Hematopoietic multipotent progenitor cell treated with erythropoietin and hydrocortisone succinate and interleukin-3 and kit ligand, for 17 days (in vitro differentiated cells): ENCODE measurements around the gene ZNF536.
"Not testable (repeated sequence)": the region's sequence is repeated elsewhere in the genome, so short reads cannot be mapped to it uniquely, and the experiment has no call there.

Experiments
- DNase-seq: peaks from one replicate; pipeline ENCODE4 v3.0.0-alpha.2; 2015; ENCODE audit warnings: low spot score

Gene ZNF536

GRCh38 chr19:30482956-30483355, 110.8 kb downstream of the ZNF536 start:
- DNase-seq: no peak

- not testable (repeated sequence) for DNase-seq
Observed at GRCh38 chr19:30486250-30486649, 114.1 kb downstream of the ZNF536 start.

- DNase-seq: no peak
Observed at GRCh38 chr19:30487178-30487577, 115.0 kb downstream of the ZNF536 start.

DNA sequence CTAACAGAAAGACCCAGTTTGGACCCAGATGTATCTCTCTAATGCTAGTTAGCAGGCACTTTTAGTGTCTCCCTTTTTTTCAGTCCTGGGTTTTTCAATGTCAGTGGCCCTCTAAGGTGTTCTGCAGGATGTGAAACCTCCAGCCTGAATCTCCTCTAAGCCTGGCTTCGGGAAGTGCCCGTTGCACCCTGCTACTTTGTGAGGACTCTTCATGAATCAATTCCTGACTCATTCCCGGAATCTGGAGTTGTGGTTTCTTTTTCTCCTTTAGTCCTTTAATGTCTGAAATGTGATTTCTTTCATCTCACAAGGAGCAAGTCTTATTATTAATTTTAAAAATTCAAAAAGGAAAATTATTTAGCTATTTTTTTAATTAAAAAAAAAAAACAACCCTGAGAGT, 116.0 kb downstream of the ZNF536 start:
- no peak for DNase-seq

DNA sequence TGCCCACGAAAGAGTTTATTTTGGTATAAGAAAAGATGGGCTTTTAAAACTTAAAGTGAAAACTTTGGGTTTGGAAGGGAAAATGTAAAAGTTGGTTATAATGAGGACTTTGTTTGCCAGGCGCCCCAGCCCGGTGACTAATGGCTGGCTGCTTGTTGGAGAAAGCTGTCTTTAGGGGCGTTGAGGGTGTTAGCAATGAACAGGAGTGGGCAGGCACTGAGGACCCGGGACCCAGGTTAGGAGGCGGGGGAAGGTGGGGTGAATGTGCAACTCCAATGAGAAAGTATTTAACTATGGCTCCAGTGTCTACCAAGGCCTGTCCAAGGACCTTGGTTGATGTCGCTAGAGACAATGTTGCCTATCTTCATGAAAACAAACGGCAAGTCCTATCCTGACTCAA, 118.6 kb downstream of the ZNF536 start:
- DNase-seq: no peak

DNA sequence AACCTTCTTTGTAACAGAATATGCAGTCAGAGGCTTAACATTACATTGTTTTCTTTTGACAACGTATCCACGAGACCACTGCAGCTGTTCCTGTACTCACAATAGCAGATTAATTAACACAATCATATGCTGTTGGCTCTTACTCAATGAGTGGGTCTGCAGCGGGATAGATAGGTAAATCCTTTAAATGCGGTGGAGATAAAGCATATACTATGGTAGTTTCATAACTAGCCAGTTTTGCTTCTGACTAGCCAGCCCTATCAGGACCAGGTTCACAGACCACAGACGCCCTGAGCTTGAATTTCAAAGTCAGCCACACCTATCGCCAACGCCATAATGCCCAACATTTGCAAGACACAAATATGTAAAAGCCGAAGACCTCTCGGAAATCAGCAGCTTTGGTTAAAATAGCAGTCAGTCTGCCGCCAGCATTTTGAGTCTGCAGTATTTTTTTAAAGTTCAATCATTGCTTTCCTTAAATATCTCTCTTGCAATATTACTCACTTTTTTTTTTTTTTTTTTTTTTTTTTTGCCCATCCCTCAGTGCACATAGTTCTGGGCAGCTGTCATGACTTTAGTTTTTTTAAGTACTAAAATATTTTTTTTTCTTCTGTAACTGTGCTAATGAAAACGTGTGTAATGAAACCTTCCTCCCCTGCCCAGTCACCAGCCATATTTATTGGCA, 120.5 kb downstream of the ZNF536 start:
- DNase-seq: no peak

DNA sequence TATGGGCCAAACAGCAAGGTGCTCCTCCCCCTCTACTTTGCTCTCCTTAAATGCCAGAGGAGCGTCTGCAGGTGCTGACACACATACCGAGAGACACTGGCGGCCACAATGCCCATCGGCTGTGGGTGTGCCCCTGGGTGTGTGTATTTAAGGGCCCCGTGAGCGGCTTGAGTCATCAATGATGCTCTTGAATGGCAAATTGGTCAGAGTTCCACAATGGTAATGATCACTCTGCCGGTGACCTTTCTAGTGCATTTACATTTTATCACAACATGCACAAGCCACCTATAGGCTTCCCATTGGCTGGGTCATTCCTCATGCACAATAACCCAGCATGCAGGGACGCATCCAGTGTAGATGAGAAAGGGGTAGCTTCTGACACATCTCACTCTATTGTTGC, 124.8 kb downstream of the ZNF536 start:
- DNase-seq: no peak

DNA sequence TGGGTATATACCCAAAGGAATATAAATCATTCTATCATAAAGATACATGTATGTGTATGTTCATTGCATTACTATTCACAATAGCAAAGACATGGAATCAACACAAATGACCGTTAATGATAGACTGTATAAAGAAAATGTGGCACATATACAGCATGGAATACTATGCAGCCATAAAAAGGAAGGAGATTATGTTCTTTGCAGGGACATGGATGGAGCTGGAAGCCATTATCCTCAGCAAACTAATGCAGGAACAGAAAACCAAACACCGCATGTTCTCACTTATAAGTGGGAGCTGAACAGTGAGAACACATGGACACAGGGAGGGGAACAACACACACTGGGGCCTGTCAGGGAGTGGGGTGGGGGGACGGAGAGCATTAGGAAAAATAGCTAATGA, 125.9 kb downstream of the ZNF536 start:
- DNase-seq: not testable (repeated sequence)

DNA sequence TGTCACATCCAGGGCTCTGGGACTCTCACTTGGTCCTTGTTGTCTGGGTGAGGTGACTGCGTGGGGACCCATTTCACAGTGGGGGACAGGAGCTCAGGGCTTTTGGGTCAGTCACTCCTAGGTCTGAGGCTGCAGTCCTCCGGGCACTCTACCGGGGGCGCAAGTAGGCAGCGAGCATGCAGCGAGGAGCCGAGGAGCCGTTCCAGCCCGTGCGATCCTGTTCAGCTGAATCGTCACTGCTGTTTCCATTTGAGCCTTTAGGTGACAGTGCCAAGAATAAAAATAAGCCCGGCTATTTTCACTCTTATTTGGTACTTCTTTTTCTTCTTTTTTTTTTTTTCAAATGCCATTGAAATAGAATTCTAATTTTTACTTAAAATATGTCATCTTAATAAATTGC, 126.5 kb downstream of the ZNF536 start:
- no peak for DNase-seq

GRCh38 chr19:30504272-30504671, 132.1 kb downstream of the ZNF536 start:
- DNase-seq: no peak

DNA sequence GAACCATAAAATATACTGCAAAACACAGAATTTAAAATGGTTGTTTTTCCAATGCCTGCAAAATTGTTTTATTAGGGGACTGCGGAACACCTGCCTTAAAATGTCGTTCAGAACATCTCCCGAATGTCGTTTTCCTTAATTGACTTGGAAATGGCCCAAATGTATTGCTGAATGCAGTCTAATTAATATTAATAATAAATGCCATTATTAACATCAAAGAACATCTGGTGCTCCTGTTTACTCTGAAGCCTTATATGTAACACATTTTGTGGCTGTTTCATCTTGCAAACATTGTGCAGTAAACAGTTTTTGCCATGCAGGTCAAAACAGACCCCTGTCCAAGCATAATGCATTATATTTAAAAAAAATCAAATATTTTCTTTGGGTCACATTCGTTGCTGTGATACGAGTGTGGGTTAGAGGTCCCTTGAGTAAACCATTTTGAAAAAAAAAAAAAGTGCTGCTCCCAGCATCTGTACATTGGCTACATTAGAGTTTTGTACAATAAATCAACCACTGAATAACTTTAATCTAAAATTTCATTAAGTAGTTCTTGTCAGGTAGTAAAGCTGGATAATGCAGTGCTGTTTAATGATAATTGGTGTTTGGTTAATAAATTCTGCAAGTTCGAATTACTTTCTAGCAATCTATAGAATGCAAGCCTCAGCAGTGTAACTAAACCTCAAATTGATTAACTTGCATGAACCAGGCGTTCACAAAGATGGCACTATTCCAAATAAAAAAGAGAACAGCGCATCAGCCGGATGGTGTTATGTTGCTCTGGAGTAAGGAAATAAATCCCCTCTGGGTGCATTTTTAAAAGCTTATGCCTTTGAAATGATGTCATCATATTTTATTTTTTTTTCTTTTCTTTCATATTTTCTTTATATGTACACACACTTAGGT, 140.2 kb downstream of the ZNF536 start:
- DNase-seq: no peak

DNA sequence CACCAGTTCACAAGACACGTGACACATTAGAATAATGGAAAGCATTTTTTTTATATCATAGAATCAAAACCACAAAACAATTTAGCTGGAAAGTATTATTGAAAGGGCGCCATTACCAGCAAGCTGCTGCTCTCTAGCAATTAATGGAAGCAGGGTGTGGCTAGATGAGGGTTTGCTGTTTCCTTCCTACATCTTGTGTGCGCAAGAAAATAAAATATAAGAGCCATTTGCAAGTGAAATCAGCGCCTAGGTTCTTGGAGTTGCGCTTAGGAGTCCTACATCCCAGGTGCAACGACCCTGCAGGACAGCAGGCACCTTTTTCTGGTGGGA, 140.9 kb downstream of the ZNF536 start:
- no peak for DNase-seq

DNA sequence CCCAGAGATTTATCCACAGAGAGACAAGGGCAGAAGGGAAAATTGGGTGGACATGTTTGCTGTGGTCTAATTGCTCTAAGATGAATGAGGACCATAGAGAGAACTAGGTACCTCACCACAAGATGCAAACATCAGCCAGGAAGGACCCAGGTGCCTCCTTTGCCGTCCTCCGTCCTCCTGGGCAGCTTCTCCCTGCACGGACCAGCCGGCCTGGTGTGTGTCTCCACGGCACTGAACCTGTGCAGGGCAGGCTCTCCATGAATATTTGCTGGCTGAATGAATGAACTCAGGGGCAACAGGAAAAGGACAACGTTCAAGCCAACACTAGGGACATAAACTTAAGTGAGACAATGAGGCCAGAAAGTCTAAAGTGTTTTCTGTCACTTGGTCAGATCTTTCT, 143.9 kb downstream of the ZNF536 start:
- DNase-seq: no peak

DNA sequence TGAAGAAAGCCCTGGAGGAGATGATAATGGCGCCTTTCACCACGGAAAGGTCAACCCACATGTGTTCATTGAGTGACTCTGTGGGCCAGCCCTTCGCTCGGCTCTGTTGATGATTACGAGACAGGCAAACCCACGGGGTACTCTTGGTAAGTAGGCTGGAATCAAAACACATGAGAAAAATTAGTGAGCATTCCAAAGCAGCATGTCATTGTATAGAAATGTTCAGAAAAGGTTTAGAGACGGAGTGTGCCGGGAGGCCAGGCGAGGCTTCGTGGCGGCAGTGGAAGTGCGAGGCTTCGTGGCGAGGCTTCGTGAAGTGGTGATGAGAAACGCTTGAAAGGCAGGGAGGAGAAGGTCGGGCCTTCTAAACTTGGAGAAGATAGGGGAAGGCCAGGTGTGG, 144.3 kb downstream of the ZNF536 start:
- no peak for DNase-seq

DNA sequence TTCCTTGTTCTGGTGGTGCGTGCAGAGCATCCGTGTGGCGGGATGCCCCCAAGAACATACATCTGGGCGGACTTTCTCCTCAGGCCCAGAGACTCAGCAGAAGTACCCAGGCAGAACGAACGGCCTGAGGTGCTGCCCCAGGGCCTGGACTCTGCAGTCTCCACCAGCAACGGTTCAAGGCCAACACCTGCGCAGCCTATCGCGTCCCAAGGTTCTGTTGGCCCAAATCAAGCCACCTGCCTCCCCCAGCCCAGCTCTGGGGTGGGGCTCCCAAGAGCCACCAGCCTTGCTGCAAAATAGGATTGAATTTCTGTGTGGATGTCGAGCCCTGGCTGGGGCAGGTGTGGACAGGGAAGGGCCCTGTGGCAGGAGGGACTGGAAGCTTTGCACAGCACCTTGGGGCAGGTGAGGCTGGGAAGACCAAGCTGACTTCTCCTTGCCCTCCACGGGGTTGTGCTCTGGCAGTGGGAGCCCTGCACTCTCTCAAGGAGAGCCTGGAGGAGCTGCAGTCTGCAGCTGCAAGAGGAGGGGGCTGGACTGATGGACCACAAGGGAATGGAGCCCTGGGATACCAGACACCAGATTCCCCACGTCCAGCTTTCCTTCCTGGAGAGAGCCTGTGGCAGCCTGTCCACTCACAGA, 146.9 kb downstream of the ZNF536 start:
- no peak for DNase-seq

- no peak for DNase-seq
Observed at GRCh38 chr19:30519607-30520205, 147.5 kb downstream of the ZNF536 start.

- no peak for DNase-seq
Observed at GRCh38 chr19:30520735-30521479, 148.7 kb downstream of the ZNF536 start.

GRCh38 chr19:30521937-30522336, 149.8 kb downstream of the ZNF536 start:
- DNase-seq: no peak

DNA sequence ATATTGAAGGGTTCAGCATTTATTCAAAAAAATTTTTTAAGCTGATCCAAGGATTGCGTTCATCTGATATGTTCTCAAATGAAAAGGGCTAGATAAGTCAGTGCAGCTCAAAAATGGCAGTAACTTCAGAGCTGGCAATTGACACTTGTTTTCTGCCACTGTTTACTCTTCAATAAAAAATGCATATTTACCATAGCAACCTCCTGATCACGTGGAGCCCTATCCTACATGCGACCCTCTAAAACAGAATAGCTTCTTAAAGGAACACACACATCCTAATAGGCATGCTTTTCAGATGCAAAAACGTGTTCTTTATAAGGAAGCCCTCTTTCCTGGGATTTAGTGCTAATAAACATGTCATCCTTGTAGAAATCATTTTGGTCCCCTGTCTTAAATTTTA, 150.2 kb downstream of the ZNF536 start:
- no peak for DNase-seq

GRCh38 chr19:30523791-30524190, 151.6 kb downstream of the ZNF536 start:
- DNase-seq: no peak

GRCh38 chr19:30525383-30525782, 153.2 kb downstream of the ZNF536 start:
- DNase-seq: no peak

DNA sequence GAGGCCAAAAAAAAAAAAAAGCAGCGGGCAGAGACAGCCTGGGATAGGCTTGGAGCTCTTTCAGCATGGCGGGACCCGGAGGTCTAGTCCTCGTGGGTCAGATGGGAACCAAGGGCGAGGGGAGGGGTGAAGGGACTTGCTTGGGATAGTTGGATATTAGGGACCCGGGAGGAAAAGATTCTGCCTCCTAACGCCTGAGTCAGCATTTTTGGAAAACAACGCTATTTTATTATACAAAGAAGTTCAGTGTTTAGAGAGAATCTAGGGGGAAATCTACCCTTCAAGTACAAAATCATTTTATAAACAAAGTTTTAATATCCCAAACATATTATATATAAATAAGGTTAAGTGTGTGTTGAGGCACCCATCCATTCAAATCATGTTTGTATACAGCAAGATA, 156.7 kb downstream of the ZNF536 start:
- DNase-seq: no peak
